Keratinocyte (primary cell): ENCODE data around the gene EGFR.

ENCODE experiments used
- EZH2 ChIP-seq: IDR thresholded peaks from one replicate; pipeline ENCODE4 v1.6.1; 2012; ENCODE audit warnings: inconsistent platforms, mild to moderate bottlenecking, low read length, moderate library complexity
- TF ChIP-seq, protein P1 (sequence below), 3 experiments: IDR thresholded peaks in 1 of 3; conservative IDR thresholded peaks in 1 of 3; optimal IDR thresholded peaks in 1 of 3; 2 replicates in 2 of 3; 3 replicates in 1 of 3; pipeline versions ENCODE3 to v1.5.1; 2011; ENCODE audit warnings: low read length in 3 of 3, mild to moderate bottlenecking in 3 of 3, moderate library complexity in 2 of 3, control low read depth in 1 of 3, inconsistent platforms in 1 of 3; ENCODE audit not compliant: insufficient read depth in 2 of 3; ENCODE audit errors: extremely low read depth in 1 of 3

DNA sequence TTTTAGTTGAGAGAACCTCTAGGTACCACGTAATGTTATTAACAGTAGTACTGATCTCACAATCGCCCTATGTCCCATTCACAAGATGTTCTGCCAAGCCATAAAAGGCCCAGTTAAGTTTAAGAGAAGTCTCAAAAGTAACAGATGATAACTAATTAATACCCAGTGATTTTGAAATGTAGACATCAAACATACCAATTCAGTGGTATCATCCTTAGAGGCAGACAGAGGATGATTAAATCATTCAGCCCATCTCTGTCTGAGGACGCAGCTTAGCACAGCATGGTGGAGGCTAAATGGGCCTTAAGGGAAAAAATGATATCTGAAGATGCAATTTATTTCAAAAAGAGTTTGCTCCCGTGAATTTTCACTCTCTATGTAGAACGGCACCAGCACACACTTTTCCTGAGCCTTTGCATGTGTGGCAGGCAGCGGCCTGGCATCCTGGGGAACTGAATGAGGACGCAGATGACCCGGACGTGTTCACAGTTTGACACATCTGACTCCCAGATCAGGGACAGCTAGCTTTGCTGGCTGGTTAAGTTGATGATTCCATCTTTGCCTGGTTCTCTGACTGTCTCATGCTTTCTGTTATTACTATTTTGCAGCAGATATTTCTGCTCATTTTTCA is 13.4 kb downstream of the EGFR start:
- no peak for TF ChIP-seq EZH2
- TF ChIP-seq, protein P1, sequence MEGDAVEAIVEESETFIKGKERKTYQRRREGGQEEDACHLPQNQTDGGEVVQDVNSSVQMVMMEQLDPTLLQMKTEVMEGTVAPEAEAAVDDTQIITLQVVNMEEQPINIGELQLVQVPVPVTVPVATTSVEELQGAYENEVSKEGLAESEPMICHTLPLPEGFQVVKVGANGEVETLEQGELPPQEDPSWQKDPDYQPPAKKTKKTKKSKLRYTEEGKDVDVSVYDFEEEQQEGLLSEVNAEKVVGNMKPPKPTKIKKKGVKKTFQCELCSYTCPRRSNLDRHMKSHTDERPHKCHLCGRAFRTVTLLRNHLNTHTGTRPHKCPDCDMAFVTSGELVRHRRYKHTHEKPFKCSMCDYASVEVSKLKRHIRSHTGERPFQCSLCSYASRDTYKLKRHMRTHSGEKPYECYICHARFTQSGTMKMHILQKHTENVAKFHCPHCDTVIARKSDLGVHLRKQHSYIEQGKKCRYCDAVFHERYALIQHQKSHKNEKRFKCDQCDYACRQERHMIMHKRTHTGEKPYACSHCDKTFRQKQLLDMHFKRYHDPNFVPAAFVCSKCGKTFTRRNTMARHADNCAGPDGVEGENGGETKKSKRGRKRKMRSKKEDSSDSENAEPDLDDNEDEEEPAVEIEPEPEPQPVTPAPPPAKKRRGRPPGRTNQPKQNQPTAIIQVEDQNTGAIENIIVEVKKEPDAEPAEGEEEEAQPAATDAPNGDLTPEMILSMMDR (optimal IDR thresholded peaks at IDR 0.05 in 1 of 3, IDR thresholded peaks at IDR 0.05 in 1 of 3, conservative IDR thresholded peaks at IDR 0.05 in 1 of 3; ENCODE audit: extremely low read depth in 1 of 3, insufficient read depth in 2 of 3, low read length in 3 of 3), result no peak
